Measurements from ENCODE around the gene GLB1L. TPM values are rescaled to one million over a fixed set of nuclear protein-coding genes. Genes with fewer than 3 reads are reported as not detected.

GLB1L gene
- total RNA-seq, 1 donor from 2014 or later: 22.8 TPM

DNA sequence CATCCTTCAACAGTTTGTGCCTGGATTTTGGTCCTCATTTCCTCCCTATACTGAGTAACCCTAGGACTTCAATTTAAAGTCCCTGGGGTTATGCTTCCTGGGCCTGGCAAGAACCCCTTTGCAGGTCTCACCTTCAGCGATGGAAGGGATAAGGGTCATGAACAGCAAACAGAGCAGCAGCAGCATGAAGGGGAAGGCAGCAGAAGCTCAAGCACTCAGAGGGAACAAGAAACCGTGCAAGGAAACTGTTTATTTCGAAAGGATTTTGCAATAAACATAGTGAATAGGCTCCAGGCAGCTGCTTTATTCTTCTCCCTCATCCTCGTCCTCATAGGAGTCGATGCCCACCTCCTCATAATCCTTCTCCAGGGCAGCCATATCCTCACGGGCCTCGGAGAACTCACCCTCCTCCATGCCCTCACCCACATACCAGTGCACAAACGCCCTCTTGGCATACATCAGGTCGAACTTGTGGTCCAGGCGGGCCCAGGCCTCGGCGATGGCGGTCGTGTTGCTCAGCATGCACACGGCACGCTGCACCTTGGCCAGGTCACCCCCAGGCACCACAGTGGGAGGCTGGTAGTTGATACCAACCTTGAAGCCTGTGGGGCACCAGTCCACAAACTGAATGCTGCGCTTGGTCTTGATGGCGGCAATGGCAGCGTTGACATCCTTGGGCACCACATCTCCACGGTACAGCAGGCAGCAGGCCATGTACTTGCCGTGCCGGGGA lies 5.0 kb upstream of the GLB1L start:
- intact Hi-C loops (cut with DNase I): no loop called here

DNA sequence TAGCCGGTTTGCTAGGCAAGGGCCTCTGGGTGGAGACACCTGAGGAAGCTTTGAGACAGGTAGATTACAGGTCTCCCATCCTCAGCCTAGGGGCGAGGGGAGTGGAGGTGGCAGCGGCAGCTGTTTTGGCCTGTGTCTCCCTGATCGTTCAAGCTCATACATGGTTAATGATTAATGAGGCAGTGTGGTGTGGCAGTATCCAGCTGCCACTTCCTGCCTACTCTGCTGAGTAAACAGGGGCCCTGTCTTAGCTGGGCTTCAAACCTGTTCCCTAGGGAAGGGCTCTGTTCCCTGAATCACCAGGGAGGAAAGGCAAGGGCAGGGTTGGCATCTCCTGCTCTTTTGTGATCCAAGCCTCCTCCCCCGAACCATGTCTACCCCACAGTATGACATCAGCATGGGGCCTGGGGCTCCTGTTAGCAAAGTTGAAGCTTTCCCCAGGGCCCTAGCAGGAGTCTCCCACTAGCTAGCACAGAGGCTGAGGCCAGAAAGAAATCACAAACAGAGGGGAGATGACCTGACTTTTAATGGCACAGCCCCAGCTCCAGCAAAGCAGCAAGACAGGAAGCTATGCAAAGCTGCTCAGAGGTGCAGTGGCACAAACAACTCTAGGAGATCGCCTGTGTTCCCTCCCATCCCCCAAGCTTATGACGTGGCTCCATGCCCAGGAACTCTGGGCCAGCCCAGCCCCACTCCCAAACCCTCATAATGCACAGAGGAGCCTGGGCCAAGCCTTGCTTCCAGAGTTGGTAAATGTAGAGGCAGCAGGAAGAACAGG lies 4.1 kb upstream of the GLB1L start:
- peak overlapping the region; percentile 81 for H3K27ac ChIP-seq
- TF ChIP-seq, protein P1, sequence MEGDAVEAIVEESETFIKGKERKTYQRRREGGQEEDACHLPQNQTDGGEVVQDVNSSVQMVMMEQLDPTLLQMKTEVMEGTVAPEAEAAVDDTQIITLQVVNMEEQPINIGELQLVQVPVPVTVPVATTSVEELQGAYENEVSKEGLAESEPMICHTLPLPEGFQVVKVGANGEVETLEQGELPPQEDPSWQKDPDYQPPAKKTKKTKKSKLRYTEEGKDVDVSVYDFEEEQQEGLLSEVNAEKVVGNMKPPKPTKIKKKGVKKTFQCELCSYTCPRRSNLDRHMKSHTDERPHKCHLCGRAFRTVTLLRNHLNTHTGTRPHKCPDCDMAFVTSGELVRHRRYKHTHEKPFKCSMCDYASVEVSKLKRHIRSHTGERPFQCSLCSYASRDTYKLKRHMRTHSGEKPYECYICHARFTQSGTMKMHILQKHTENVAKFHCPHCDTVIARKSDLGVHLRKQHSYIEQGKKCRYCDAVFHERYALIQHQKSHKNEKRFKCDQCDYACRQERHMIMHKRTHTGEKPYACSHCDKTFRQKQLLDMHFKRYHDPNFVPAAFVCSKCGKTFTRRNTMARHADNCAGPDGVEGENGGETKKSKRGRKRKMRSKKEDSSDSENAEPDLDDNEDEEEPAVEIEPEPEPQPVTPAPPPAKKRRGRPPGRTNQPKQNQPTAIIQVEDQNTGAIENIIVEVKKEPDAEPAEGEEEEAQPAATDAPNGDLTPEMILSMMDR (IDR thresholded peaks at IDR 0.05): no peak
- TF ChIP-seq POLR2A (IDR thresholded peaks at IDR 0.05): no peak
- TF ChIP-seq POLR2AphosphoS5 (IDR thresholded peaks at IDR 0.05; ENCODE audit: insufficient read depth in 1 of 2, low read depth in 1 of 2): peak; percentile 51 to 63
- DNase-seq (ENCODE audit: extremely low spot score in 2 of 2): peak in 1 of 2 donors; percentile 93
- peaks cover 88% of the 10 kb centered on the region for H3K4me1 ChIP-seq
- intact Hi-C loops (cut with DNase I): no loop called here
- peaks cover 0 to 14% of the 10 kb centered on the region in 2 donors for H3K36me3 ChIP-seq
- H3K9me3 ChIP-seq: no peaks in the 10 kb centered on the region
- H3K27me3 ChIP-seq: no peaks in the 10 kb centered on the region
- H3K4me3 ChIP-seq: peak overlapping the region in 1 of 2 donors; percentile 11

More for the DNA sequence above, 5.0 kb upstream of the GLB1L start:
- Histone ChIP-seq H3K4me3 (no peak overlapping the region), H3K27ac (peak overlapping the region; percentile 81), H3K36me3 (peaks cover 0 to 14% of the 10 kb centered on the region in 2 donors), H3K27me3 (no peaks in the 10 kb centered on the region), H3K9me3 (no peaks in the 10 kb centered on the region), H3K4me1 (peaks cover 90% of the 10 kb centered on the region)
- TF ChIP-seq POLR2AphosphoS5 (IDR thresholded peaks at IDR 0.05; ENCODE audit: insufficient read depth in 1 of 2, low read depth in 1 of 2): no peak
- TF ChIP-seq, protein P1 (IDR thresholded peaks at IDR 0.05): no peak
- TF ChIP-seq POLR2A (IDR thresholded peaks at IDR 0.05): no peak
- no peak for DNase-seq (ENCODE audit: extremely low spot score in 2 of 2)

DNA sequence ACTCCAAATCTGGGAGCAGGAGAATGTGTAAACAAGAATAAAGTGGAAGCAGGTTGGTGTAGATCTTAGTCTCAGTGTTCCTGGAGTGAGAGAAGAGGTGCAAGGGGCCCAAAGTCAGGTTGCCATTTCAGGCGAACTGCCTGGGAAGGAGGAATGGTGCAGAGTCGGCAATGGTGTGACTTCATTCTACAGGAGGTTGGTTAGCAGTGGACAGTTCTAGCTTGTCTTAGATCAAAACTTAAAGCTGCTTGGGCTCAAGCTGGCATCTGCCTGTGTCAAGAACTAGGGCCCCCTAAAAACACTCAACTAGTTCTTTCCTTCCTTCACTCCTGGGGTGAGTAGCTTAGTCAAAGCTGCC lies 3.6 kb upstream of the GLB1L start:
- Histone ChIP-seq H3K4me3 (peak overlapping the region in 1 of 2 donors; percentile 11), H3K27me3 (no peaks in the 10 kb centered on the region), H3K36me3 (peaks cover 0 to 14% of the 10 kb centered on the region in 2 donors), H3K9me3 (no peaks in the 10 kb centered on the region), H3K27ac (peak overlapping the region; percentile 81), H3K4me1 (peaks cover 91% of the 10 kb centered on the region)
- TF ChIP-seq POLR2A (IDR thresholded peaks at IDR 0.05) (no peak), POLR2AphosphoS5 (IDR thresholded peaks at IDR 0.05; ENCODE audit: insufficient read depth in 1 of 2, low read depth in 1 of 2) (no peak)
- TF ChIP-seq, protein P1 (IDR thresholded peaks at IDR 0.05): no peak
- intact Hi-C loops (cut with DNase I): no loop called here
- no peak for DNase-seq (ENCODE audit: extremely low spot score in 2 of 2)

DNA sequence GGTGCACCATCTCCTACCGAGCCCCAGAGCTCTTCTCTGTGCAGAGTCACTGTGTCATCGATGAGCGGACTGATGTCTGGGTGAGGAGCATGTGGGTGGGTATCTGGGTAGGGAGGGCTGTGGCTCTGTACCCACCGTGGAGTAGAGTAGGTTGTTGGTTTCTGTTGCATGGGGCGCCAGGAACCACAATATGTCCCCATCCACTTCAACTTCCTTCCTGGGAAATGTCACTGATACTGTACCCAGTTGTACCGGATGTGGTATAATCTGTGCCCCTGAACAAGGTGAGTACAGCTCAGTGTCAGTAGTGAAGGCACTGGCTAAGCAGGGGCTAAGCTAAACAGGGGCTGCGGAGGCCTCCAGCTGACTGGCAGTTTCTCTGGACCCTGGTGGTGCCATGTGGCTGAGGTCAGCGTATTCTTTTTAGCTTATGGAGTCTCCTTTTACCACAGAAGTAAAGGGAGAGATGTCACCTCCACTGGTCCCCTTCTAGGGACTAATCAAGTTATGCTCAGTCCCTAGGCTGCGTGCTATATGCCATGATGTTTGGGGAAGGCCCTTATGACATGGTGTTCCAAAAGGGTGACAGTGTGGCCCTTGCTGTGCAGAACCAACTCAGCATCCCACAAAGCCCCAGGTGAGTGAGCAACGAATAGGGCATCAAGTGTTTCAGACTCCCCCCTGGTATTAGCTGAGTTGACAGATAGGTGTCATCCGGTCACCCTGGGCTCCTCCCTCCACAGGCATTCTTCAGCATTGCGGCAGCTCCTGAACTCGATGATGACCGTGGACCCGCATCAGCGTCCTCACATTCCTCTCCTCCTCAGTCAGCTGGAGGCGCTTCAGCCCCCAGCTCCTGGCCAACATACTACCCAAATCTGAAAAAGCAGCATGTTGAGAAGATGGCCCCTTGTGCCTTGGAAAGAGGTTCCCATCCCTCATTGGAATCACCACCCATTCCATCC lies 2.7 kb upstream of the GLB1L start:
- Histone ChIP-seq H3K27me3 (no peaks in the 10 kb centered on the region), H3K27ac (peak overlapping the region; percentile 81), H3K4me3 (no peak overlapping the region), H3K9me3 (no peaks in the 10 kb centered on the region), H3K36me3 (peaks cover 0 to 14% of the 10 kb centered on the region in 2 donors), H3K4me1 (peaks cover 86% of the 10 kb centered on the region)
- DNase-seq (ENCODE audit: extremely low spot score in 2 of 2): no peak
- intact Hi-C loops (cut with DNase I): no loop called here
- TF ChIP-seq, protein P1 (IDR thresholded peaks at IDR 0.05): no peak
- TF ChIP-seq POLR2A (IDR thresholded peaks at IDR 0.05) (no peak), POLR2AphosphoS5 (IDR thresholded peaks at IDR 0.05; ENCODE audit: insufficient read depth in 1 of 2, low read depth in 1 of 2) (no peak)

Data from vagina (tissue), 2 donors.